ENCODE results near the gene VPS35.
A peak's percentile ranks its signal among the peaks of the same experiment; 100 is the strongest.

Gene VPS35

GRCh38 chr16:46688654-46689364 is at the start of gene VPS35:
TSS of gene VPS35 (minus strand) at chr16:46689178. CDS start at chr16:46689133, 45 bp downstream.
- TF ChIP-seq GATA1 (IDR thresholded peaks at IDR 0.05; ENCODE audit: low read depth, low read length), result no peak
- TF ChIP-seq POLR2A (IDR thresholded peaks at IDR 0.05; ENCODE audit: low read length), result peak; percentile 6
- DNase-seq, result peak; percentile 99

- TF ChIP-seq POLR2A (IDR thresholded peaks at IDR 0.05; ENCODE audit: low read length) (no peak), GATA1 (IDR thresholded peaks at IDR 0.05; ENCODE audit: low read depth, low read length) (no peak)
Observed at GRCh38 chr16:46737621-46738214, 48.7 kb upstream of the VPS35 start.

GRCh38 chr16:46736695-46737094 is 47.7 kb upstream of the VPS35 start:
- DNase-seq, result no peak
- no peak for TF ChIP-seq GATA1 (IDR thresholded peaks at IDR 0.05; ENCODE audit: low read depth, low read length)
- no peak for TF ChIP-seq POLR2A (IDR thresholded peaks at IDR 0.05; ENCODE audit: low read length)

More at GRCh38 chr16:46737621-46738214, 48.7 kb upstream of the VPS35 start:
- DNase-seq, result no peak

GRCh38 chr16:46733319-46733830 is 44.4 kb upstream of the VPS35 start:
- TF ChIP-seq POLR2A (IDR thresholded peaks at IDR 0.05; ENCODE audit: low read length) (no peak), GATA1 (IDR thresholded peaks at IDR 0.05; ENCODE audit: low read depth, low read length) (no peak)
- no peak for DNase-seq

GRCh38 chr16:46732561-46732960 is 43.6 kb upstream of the VPS35 start:
- TF ChIP-seq GATA1 (IDR thresholded peaks at IDR 0.05; ENCODE audit: low read depth, low read length) (no peak), POLR2A (IDR thresholded peaks at IDR 0.05; ENCODE audit: low read length) (no peak)

GRCh38 chr16:46731691-46732555 is 42.9 kb upstream of the VPS35 start:
- DNase-seq, result peak in 1 of 2 experiments; percentile 24
- no peak for TF ChIP-seq GATA1 (IDR thresholded peaks at IDR 0.05; ENCODE audit: low read depth, low read length)
- TF ChIP-seq POLR2A (IDR thresholded peaks at IDR 0.05; ENCODE audit: low read length), result no peak

More at GRCh38 chr16:46732561-46732960, 43.6 kb upstream of the VPS35 start:
- no peak for DNase-seq

- TF ChIP-seq GATA1 (IDR thresholded peaks at IDR 0.05; ENCODE audit: low read depth, low read length), result no peak
- TF ChIP-seq POLR2A (IDR thresholded peaks at IDR 0.05; ENCODE audit: low read length), result no peak
- no peak for DNase-seq
Observed at GRCh38 chr16:46730801-46731690, 42.1 kb upstream of the VPS35 start.

- TF ChIP-seq POLR2A (IDR thresholded peaks at IDR 0.05; ENCODE audit: low read length) (no peak), GATA1 (IDR thresholded peaks at IDR 0.05; ENCODE audit: low read depth, low read length) (no peak)
Observed at GRCh38 chr16:46730126-46730525, 41.1 kb upstream of the VPS35 start.

GRCh38 chr16:46729326-46729995 is 40.5 kb upstream of the VPS35 start:
- no peak for DNase-seq

More at GRCh38 chr16:46730126-46730525, 41.1 kb upstream of the VPS35 start:
- no peak for DNase-seq

GRCh38 chr16:46728806-46729205 is 39.8 kb upstream of the VPS35 start:
- DNase-seq, result no peak
- TF ChIP-seq GATA1 (IDR thresholded peaks at IDR 0.05; ENCODE audit: low read depth, low read length) (no peak), POLR2A (IDR thresholded peaks at IDR 0.05; ENCODE audit: low read length) (no peak)

More at GRCh38 chr16:46729326-46729995, 40.5 kb upstream of the VPS35 start:
- TF ChIP-seq POLR2A (IDR thresholded peaks at IDR 0.05; ENCODE audit: low read length), result no peak
- TF ChIP-seq GATA1 (IDR thresholded peaks at IDR 0.05; ENCODE audit: low read depth, low read length), result no peak

GRCh38 chr16:46727630-46728029 is 38.7 kb upstream of the VPS35 start:
- TF ChIP-seq GATA1 (IDR thresholded peaks at IDR 0.05; ENCODE audit: low read depth, low read length) (no peak), POLR2A (IDR thresholded peaks at IDR 0.05; ENCODE audit: low read length) (no peak)
- no peak for DNase-seq

- no peak for DNase-seq
Observed at GRCh38 chr16:46727184-46727583, 38.2 kb upstream of the VPS35 start.

More at GRCh38 chr16:46727184-46727583, 38.2 kb upstream of the VPS35 start:
- TF ChIP-seq POLR2A (IDR thresholded peaks at IDR 0.05; ENCODE audit: low read length) (no peak), GATA1 (IDR thresholded peaks at IDR 0.05; ENCODE audit: low read depth, low read length) (no peak)
